Measurements from ENCODE around the gene LBH. TPM values are rescaled to one million over a fixed set of nuclear protein-coding genes. Genes with fewer than 3 reads are reported as not detected.
"Not testable (repeated sequence)": the region's sequence is repeated elsewhere in the genome, so short reads cannot be mapped to it uniquely, and the experiment has no call there.

LBH gene
- polyA plus RNA-seq, 5 donors: 88.6 to 174 (median 129) TPM

DNA sequence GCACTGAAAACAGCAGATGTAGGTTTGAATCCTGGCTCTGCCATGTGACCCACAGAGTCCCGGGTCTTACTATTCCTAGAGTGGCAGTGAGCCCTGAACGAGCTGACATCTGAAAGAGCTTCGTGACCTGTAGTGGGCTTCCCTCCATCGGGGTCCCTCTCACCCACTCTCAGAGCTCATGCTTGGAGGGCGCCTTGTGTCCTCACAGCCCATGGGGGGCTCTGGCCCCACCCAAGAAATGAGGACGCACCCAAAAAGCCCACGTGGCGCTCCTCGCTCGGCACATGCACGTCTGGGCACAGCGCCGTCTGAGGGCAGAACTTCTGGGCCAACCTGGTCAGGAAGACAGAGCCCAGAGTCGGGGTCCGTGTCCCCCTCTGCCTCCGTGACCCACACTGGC is 23.7 kb downstream of the LBH start:
- no peak for DNase-seq

DNA sequence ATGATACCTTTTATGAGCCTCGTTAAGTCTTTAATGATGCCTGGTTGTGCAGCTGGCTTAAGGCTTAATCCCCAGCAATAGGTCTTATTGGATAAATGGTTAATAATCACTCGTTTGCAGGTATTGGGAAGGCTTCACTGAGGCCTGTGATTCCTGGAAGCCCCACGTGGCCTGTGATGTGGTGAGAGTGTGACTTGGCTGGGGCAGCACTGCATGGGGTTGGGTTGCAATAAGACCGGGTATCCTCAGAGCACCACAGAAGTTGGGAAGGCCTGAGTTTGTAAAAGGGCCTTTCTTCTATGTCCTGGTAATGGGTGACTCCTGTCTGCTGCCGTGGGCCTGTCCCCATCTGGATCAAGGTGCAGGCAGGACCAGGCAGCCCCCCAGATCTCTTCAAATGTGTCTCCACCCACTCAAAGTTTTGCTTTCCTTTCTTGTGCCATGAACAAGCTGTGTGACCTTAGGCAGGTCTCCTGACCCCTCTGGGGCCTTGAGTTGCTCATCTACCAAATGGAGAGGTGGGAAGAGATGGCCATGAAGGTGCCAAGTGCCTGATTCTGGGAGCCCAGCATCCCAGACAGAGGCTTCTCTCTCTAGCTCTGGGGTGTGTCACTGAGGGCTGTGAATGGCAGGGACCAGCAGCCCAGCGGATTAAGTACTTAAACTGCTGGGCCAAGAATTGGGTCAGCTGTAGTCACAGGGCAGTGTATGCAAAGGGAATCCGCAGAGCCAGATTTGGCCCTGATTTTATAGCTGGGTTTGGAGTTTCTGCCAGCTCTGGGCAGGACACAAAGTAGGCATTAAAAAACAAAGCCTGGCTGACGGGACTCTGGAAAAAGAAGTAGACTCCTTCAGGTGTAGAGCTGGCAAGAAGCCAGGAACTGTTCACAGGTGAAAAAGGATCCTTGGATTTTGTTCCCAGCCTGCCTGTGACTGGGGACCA is 24.4 kb downstream of the LBH start:
- no peak for DNase-seq

DNA sequence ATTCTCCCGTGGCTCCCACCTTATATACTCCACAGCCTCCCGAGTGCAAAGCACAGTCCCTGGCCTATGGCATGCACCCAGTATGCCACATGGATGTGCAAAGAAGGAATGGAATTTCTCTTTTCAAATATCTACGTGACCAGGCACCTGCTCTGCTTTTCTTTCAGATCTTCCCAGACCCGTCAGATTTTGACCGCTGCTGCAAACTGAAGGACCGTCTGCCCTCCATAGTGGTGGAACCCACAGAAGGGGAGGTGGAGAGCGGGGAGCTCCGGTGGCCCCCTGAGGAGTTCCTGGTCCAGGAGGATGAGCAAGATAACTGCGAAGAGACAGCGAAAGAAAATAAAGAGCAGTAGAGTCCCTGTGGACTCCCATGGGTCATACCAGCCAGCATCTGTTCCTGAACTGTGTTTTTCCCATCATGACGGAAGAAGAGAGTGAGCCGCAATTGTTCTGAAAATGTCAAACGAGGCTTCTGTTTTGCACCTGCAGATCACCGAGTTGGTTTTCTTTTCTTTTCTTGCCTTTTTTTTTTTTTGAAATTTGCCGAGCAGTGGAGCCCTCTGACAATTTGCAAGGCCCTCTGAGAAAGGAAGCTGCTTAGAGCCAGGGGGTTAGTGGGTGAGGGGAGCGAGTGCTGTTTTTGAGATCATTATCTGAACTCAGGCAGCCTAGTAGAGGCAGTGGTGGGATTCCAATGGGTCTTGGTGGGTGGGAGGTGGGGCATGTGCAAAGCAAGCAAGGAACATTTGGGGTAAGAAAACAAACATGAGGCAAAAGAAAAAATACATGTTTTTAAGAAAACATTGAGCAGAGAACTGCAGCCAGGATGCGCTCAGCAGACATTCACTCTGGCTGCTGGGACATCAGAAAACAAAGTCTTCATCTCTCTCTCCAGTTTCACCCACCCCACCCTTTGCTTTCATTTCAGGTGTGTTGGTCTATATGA is 26.2 kb downstream of the LBH start:
- no peak for DNase-seq

GRCh38 chr2:30259071-30259470 is 27.7 kb downstream of the LBH start:
- no peak for DNase-seq

- no peak for DNase-seq
These were observed 28.7 kb downstream of the LBH start for GRCh38 chr2:30259827-30260679.

DNA sequence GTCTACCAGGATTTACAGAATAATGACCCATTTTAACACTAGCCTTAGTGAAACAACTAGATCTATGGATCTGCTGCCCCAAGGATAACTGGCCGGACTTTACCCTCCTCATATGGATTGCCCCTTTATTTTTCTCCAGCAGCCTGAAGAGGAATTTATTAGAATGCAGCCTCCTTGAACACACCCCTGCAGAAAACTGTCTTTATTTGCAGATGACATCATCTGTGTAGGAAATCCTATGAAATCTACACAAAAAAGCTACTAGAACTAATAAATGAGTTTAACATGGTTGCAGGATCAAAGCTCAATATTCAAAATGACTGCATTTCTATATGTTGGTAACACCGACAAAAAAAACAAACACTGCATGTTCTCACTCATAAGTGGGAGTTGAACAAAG is 29.6 kb downstream of the LBH start:
- no peak for DNase-seq

DNA sequence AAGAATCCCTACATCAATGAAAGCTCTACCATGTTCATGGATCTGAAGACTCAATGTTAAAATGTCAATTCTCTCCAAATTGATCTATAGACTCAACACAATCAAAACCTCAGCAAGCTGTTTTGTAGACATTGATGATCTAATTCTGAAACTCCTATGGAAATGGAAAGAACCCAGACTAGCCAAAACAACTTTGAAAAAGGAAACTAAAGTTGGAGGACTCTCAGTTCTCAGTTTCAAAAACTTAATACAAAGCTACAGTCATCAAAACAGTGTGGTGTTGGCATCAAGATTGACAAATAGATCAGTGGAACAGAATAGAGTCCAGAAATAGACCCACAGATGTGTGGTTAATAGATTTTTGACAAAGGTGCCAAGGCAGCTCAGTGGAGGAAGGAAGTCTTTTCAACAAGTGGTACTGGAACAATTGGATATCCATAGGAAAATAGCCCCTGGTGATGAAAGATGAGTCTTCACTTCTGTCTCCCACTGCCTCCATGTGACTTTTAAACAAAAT is 30.4 kb downstream of the LBH start:
- no peak for DNase-seq

DNA sequence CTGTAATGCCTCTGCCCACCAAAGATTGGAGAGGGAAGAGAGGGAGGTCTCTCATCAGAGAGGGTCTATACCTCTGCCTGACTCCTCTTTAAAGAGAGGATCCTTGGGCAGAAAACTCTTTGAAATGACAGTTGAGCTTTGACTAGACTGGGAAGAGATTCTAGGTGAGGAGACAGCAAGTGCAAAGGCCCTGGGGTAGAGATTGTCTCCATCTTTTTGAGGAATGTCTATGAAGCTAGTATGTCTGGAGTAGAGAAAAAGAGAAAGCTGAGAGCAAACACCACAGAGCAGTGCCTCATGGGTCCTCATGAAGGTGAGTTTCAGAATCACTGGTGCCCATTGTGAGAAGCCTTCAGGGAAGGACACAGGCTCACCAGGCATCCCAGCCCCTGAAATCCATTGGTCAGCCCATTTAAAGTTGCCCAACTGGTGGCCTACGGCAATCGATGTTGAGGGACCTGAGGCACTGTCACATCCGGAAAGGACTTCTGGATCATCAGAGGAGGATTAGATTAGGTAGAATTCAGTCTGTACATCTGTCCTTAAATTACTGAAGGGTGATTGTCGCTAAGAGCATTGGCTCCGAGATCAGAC is 31.5 kb downstream of the LBH start:
- DNase-seq: no peak

DNA sequence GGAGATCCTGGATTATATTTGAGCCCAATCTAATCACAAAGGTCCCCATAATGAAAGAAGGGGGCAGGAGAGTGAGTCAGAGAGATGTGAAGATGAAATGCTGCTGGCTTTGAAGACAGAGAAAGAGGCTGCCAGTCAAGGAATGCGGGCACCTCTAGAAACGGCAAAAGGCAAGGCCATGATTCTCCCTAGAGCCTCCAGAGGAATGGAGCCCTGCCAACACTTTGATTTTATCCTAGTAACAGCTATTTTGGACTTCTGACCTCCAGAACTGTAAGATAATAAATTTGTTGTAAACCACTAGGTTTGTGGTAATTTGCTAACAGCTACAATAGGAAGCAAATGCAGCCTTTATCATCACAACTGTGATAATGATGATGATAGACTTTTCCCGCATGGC is 32.9 kb downstream of the LBH start:
- DNase-seq: no peak

GRCh38 chr2:30265052-30266015 is 34.0 kb downstream of the LBH start:
- no peak for DNase-seq

GRCh38 chr2:30266051-30266621 is 34.8 kb downstream of the LBH start:
- no peak for DNase-seq

- no peak for DNase-seq
These were observed 35.4 kb downstream of the LBH start for GRCh38 chr2:30266705-30267104.

DNA sequence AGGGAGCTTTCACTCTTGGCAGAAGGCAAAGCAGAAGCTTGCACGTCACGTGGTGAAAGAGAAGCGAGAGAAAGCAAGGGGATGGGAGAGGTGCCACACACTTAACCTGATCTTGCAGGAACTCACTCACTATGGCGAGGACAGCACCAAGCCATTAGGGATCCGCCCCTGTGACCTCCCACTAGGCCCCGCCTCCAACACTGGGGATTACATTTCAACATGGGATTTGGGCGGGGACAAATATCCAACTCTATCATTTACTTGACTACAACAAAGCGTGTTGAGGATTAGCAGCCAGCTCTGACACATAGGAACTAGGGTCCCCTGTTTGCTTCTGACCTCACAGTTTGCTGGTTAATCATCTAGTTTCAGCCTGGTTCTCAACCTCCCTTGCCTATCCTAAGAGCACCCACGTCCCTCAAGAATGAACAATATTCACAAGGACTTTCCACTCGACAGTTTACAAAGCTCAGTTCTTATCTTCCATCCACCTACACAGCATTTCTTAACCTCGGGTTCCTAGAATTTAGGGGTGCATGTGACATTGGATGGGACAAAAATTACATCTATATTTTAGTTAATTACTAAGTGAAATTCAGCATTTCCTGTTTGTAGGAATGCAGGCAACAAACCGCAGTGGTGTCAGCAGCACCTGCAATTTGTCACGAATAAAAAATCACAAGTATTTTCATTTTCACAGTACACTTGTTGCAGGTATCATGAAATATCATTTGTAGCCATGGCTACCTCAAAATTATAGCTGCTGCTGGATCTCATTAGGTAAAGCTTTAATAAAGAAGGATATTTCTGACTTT is 36.0 kb downstream of the LBH start:
- no peak for DNase-seq

DNA sequence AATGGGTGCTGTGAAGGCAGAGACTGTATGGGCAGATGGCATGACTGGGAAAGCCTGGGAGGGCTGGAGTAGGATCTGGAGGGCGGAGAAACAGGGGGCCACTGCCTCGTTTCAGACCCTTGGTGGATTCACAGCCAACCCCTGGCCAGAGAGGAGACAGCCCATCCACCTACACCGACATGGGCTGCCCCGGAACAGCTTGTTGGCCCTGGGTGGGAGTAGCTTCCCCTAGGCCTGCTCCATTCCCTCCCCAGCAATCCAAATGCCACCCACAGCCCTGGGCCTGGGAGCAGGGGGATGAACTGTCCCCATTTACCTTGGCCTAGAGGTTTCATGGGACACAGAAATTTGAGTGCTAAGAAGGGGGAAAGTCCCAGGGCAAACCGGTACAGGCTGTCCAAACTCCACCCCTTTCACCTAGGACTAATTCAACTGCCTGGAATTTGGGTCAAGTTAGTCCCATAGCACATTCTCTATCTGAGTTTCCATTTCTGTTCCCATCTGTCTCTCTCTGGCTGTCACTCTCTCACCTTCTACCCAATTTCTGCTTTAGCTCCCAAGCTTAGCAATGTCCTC is 37.0 kb downstream of the LBH start:
- no peak for DNase-seq

DNA sequence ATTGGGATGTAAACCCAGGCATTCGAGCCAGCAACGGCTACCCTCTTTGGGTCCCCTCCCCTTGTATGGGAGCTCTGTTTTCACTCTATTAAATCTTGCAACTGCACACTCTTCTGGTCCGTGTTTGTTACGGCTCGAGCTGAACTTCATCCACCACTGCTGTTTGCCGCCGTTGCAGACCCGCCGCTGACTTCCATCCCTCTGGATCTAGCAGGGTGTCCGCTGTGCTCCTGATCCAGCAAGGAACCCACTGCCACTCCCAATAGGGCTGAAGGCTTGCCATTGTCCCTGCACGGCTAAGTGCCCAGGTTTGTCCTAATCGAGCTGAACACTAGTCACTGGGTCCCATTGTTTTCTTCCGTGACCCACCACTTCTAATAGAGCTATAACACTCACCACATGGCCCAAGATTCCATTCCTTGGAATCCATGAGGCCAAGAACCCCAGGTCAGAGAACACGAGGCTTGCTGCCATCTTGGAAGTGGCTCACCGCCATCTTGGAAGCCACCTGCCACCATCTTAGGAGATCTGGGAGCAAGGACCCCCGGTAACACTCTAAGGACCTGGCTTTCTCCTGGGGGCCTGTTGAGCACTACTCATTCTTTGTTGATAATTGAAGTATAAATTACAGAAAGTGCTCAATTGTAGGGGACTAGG is 37.9 kb downstream of the LBH start:
- not testable (repeated sequence) for DNase-seq

- no peak for DNase-seq
These were observed 38.4 kb downstream of the LBH start for GRCh38 chr2:30269771-30270145.

DNA sequence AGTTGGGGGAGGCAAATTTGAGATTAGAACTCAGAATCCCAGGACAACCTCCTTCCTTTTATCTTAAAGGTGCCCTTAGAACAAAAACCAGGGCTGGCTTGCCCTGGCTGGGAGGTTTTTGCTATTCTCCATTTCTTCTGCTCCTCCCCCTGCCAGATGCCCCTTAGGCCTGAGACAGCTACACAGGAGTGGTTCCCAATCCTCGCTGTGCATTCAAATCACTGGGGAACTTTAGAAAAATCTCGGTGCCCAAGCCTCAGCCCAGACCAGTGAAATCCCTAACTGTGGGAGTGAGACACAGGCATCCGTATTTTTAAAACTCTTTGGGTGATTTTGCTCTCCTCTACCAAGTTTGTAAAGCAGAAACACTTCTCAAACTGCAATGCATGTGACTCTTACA is 38.8 kb downstream of the LBH start:
- no peak for DNase-seq

GRCh38 chr2:30271301-30271700 is 40.0 kb downstream of the LBH start:
- DNase-seq: no peak

Measured in right lung (tissue), 5 donors.